ENCODE data around the gene SPECC1L.

- TF ChIP-seq CTCF (IDR thresholded peaks at IDR 0.05) (no peak), EP300 (IDR thresholded peaks at IDR 0.05) (no peak)
Observed at GRCh38 chr22:24363243-24363642, 92.6 kb downstream of the SPECC1L start.

All from tibial nerve (tissue), 4 donors.